ENCODE data around the gene ADIPOR1.

ADIPOR1 gene

GRCh38 chr1:202968895-202969295, 10.8 kb upstream of the ADIPOR1 start:
- DNase-seq (ENCODE audit: low read depth in 2 of 2): no peak

DNA sequence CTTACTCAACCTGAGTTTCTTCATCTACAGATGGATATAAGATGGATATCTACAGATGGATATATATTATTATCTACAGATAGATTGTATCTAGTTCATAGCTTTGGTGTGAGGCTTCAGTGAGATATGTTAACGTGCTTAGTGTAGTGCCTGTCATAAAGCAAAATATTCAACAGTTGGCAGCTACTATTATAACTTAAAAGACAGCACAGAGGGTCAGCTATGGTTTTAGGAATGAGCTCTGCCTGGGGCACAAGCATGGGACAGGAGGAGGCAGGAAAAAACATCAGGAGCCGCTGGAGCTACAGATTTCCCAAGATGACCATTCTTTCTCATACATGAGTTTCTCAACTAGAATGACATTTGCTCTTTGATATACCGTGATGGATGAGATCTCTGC, 10.2 kb upstream of the ADIPOR1 start:
- DNase-seq (ENCODE audit: low read depth in 2 of 2): no peak

- no peak for DNase-seq (ENCODE audit: low read depth in 2 of 2)
These were observed 9.7 kb upstream of the ADIPOR1 start for GRCh38 chr1:202967684-202968281.

DNA sequence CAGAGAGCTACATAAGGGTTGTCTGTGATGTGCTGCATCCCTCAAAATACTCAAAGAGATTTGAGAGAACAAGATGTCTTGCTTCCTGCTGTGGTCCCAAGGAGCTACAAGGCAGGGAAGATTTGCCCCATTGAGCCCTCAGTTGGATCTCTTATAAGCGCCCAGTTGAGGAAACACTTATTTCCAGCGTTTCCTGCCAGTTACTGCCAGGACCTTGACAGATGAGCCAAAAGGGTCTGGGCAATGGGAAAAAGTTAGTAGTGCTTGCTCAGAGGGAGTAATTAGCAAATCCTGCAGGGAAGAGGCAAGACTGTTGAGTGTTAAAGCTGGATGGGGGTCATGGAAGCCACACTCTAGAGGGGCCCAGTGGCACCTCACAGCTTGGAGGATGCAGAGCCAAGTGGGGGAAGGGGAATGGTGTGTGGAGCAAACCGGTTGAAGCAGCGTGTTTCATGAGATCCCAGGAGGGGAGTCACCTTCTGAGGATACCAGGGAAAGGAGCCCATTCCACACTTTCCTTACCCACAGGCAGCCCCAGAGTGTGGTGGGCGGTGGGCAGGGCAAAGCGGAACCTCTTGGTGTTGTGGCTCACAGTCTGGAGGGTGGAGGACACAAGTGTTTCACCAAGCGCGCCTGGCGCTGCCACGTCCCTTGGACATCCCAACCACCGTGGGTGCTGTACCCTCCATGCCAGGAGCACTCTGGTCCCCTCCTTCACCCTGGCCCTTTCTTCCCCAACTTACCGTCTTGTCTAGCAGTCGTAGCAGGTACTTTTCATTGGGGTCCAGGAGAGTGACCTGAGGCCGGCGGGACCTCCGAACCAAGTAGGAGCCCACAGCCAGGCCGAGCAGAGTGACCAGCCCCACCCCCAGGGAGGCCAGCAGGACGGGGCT, 8.1 kb upstream of the ADIPOR1 start:
- no peak for DNase-seq (ENCODE audit: low read depth in 2 of 2)

DNA sequence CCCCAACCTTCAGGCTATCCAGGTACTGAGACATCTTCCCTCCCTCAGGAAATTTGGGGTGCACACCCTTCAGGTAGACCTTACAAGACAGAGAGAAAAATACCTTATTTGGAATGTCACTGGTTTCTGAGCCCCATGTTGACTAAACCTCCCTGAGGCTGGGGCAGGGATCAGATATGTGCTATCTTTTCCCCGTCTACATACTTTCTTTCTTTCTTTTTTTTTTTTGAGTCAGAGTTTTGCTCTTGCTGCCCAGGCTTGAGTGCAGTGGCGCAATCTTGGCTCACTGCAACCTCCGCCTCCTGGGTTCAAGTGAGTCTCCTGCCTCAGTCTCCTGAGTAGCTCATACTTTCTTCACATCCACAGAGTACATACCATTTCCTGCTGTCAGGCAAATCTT, 7.3 kb upstream of the ADIPOR1 start:
- no peak for DNase-seq (ENCODE audit: low read depth in 2 of 2)

DNA sequence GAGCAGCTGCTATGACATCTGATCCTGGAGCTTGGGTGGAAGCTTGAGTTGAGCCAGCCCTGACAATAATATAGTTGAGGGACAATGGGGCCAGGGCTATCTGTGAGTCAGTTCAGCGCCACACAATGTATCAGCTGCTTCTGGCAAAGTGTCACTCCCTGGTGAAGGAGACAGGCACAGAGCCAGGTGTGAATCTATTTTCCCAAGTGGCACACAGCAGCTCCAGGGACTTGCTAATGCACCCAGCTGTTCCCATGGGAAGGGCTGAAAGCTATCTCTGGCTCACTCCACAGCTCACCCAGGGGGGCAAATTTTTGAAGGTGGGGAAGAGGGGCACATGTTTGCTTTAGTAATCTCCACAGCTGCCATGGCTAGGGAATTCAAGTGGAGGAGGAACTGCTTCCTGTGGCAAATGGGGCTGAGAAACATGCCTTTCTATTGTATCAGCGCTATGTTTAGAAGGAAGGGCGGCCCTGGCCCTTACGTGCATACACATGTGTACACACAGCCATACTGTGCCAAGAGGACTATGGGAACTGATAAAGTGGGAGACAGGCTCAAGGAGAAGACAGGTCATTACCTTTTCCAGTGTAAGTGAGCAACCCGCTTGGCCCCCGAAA, 6.8 kb upstream of the ADIPOR1 start:
- no peak for DNase-seq (ENCODE audit: low read depth in 2 of 2)

DNA sequence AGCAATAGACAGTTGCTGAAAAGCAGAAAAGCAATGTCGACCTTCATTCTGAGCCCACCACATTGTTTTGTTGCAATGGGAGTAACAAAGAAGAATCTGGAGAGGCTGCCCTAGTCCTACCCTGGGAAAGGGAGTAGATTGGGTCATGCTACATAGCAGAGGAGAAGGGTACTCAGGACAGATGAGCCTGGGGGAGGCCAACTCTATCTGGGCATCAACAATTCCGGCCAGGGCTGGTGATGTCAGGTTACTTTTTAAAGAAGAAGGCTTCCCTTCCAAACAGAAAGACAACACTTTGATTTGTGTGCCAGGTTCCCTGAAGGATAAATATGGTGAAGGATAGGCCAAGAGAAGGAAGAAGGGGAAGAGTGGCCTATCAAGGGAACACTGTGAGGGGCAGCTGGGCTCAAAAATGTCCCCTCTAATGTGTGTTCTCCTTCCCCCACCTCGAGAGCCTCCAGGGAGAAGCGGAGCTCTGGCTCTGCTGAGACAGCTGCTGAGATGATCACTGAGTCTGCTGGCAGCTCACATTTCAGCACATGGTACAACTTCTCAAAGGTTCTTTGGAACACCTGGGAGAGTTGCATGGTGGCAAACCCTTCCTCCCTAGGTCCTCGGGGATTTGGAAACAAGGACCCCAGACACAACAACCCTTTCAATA, 3.2 kb upstream of the ADIPOR1 start:
- DNase-seq (ENCODE audit: low read depth in 2 of 2): no peak

DNA sequence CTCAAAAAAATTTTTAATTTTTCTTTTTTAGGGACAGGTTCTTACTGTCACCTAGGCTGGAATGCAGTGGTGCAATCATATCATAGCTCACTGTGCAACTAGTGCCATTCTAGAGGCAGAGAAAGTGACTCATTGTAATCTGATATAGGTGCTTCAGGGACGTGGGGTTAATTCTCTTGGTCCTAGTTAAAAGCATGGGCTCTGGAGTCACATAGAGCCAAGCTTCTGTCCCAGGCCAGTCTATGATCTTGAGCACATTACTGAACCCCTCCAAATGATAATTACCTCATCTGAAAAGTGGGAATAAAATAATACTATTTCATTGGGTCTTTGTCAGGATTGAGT, 1.1 kb upstream of the ADIPOR1 start:
- DNase-seq (ENCODE audit: low read depth in 2 of 2): no peak

DNA sequence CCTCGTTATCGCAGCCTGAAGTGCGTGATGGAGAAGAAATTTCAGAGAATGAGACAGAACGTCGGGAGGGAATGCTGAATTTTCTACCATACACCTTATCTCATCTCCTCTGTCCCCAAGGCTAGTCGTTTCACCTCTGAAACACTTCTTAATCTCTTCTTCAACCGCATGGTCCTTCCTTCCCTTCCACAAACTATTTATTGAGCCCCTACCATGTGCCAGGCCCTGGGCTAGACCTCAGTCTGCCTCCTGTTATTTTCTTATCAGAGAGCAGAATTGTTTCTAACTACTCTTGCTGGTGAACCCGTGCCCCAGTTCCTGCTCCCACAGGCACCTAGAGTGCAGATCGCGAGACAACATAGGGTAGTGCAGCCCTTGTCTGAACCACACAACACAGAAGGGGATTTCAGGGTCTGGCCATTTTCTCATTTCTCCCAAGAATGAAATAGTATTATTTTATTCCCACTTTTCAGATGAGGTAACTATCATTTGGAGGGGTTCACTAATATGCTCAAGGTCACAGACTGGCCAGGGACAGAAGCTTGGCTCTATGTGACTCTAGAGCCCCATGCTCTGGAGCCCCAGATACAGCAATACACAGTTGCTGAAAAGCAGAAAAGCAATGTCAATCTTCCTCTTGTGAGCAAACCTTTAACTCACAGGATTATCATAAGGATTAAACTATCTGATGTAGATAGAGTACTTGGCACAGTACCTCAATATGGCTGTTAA, 598 bp upstream of the ADIPOR1 start:
- DNase-seq (ENCODE audit: low read depth in 2 of 2): no peak

DNA sequence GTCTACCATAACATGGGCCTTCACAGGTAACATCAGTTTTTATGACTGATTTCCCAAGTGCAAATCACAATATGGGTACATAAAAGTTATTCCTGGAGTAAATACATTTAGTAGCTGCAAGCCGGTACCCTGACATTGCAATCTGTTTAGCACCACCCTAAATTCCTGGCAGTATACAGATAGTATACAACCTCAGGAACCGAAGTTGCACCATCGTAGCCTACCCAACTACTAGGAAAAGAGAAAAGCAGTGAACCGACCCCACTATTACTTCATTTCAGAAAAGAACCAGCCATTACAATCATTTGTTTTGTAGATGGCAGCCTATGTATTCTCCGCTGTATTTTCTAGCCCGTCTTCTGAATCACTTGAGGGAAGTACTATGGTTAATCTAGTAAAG, 1.1 kb downstream of the ADIPOR1 start:
- no peak for DNase-seq (ENCODE audit: low read depth in 2 of 2)

DNA sequence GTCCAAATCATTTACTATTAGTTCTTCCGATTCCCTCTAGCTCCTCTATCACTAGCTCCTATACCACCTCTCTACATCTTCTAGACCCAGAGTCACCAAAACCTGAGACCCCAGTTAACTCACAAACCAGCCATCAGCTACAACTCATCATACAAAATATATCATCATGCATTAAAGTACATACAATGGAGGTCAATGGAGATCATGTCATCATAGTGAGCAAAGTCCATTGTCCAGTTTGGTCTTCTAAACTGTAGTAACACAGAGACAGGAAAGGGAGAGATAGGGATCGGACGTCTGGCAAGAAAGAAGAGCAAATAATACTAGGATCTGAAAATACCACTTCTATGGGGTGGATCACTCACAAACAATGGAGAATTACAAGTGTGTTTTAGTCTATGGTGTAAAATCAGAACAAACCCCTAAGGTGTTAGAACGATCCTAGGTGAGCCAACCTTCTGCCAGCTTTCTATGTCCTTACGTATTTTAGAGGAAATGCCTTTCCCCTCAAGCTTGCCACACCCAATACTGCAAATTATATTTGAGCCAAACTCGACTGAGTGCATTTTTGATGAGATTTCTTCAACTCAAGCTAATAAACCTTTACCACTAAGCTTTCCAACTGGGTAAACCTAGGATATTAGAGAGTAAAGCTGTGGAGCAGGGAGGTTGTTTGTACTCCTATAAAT, 3.9 kb downstream of the ADIPOR1 start:
- no peak for DNase-seq (ENCODE audit: low read depth in 2 of 2)

- DNase-seq (ENCODE audit: low read depth in 2 of 2): no peak
These were observed 4.7 kb downstream of the ADIPOR1 start for GRCh38 chr1:202953392-202953791.

DNA sequence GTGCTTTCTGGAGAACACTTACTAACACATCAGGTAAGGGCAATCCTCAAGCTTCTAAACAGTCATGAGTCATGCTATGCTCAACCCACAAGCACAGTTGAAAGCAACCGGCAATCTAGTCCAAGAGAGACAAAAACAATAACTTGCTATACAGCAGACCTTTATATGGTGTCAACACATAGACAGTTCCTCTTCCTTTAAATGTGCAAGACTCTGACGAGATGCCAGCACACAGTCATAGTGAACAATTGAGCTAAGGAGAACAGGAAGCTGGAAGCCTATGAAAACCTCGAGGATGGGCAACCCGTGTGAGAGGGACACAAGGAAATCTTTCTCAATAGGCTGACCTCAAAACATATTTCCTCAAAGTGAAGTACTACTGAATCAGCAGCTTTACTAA, 5.3 kb downstream of the ADIPOR1 start:
- no peak for DNase-seq (ENCODE audit: low read depth in 2 of 2)

DNA sequence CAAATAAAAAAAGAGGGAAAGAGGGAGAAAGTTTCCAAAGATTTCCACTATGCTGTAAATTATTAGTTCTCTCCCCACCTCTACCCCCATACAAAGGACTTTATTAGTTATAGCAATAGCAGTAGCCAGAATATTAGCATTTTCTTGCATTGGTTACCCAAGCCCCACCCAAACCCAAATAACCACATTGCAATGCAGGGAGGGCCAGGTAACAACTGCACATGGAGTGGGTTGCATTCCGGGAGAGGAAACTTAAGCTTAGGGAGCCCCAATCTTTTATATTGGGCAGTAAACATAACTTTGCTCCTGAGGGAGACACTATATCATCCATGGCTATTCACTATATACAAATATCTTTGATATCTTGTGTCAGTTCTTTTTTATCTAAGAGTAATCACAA, 6.0 kb downstream of the ADIPOR1 start:
- DNase-seq (ENCODE audit: low read depth in 2 of 2): no peak

GRCh38 chr1:202951437-202951836, 6.7 kb downstream of the ADIPOR1 start:
- DNase-seq (ENCODE audit: low read depth in 2 of 2): no peak

DNA sequence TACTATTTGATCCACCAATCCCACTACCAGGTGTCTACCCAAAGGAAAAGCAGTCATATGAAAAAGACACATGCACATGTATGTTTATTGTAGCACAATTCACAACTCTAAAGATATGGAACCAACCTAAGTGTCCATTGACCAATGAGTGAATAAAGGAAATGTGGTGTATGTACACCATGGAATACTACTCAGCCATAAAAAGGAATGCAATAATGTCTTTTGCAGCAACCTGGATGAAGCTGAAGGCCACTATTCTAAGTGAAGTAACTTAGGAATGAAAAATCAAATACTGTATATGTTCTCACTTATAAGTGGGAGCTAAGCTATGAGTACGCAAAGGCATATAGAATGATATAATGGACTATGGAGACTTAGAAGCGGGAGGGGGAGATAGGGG, 12.6 kb downstream of the ADIPOR1 start:
- DNase-seq (ENCODE audit: low read depth in 2 of 2): no peak

- DNase-seq (ENCODE audit: low read depth in 2 of 2): no peak
These were observed 13.6 kb downstream of the ADIPOR1 start for GRCh38 chr1:202944438-202944921.

GRCh38 chr1:202942426-202942825, 15.7 kb downstream of the ADIPOR1 start:
- no peak for DNase-seq (ENCODE audit: low read depth in 2 of 2)

- DNase-seq (ENCODE audit: low read depth in 2 of 2): no peak
These were observed 16.7 kb downstream of the ADIPOR1 start for GRCh38 chr1:202941372-202941771.

- no peak for DNase-seq (ENCODE audit: low read depth in 2 of 2)
These were observed 17.6 kb downstream of the ADIPOR1 start for GRCh38 chr1:202940561-202940960.

DNA sequence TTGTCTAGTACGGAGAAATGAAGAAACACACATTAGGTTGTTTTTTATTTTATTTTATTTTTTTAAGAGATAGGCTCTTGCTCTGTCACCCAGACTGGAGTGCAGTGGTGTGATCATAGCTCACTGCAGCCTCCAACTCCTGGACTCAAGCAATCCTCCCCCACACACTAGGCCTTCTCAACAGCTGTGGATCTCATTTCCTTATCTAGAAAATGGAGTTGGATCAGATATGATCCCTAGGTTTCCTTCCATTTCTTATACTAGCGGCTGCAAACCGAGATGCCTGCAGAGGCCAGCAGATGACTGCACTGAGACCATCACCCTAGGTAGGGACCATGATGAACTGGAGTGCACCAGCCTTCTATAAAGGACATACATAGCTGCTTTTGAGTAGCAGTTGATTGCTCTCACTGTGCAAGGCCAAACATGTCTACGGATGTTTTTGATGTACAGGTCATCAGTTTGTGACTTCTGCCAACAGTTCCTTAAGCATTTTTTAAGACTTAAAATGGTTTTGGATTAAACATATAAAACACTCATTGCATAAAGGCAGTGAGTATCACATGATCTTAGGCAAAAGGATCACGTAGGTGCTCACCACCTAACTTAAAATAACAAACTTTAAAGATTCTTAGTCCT, 19.7 kb downstream of the ADIPOR1 start:
- no peak for DNase-seq (ENCODE audit: low read depth in 2 of 2)

All from stimulated activated CD8-positive, alpha-beta memory T cell treated with anti-CD3 and anti-CD28 coated beads, Interleukin-2, amount 100 ng/mL, for 48 hours (primary cell).